ENCODE measurements around the gene GRM6.

The GRM6 gene

DNA sequence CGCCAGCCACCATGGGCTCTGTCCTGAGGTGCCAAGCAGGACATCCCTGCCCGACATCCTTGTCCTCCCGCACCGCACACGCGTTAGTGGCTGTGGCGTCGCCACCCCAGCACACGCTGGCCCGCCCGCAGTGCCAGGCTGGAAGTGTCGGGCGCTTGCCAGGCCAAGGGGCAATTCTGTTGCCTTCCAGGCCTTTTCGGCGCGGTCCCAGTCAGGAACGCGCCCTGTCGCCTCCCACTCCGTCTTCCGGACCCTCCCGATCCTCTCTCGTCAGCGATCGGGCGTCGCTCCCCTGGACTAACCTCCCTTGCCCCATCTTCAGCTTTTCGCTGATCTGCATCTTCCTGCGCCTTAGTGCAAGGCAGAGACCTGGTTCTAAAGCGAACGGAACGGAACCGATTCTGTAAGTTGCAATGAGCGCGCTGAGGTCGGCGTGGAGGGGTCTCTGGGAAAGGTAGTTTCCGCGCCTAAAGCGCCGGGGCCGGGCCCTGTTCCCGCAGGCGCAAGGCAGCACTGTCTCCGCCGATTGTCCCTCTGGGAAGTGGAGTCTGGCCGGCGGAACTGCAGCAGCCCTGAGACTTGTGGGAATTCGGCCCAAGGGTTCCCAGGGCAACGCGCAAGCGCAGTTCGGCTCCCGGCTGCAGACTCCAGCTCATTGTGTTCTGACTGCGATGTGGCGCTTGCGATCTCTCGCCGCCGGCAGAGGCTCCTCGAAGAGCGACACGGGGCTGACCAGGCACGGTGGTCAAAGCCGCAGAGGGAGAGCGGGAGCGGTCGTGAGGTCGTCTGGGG lies 54.4 kb downstream of the GRM6 start, which contains the start of gene ZNF454:
TSS of gene ZNF454 (plus strand) at position 630 of the 792 bp plus-strand sequence. CDS start 1,594 bp downstream, outside the sequence.
- H2BK12ac ChIP-seq (ENCODE audit: low read length) = no peak within 1 kb of the TSS
- peak within 1 kb of the TSS; percentile 33 for H2AFZ ChIP-seq (ENCODE audit: insufficient read depth, low read length, poor library complexity)
- no CpG with 5 or more reads among the region's 69 CpGs for WGBS (ENCODE audit: extremely low coverage, insufficient coverage, insufficient read length)
- H4K8ac ChIP-seq (ENCODE audit: low read depth, low read length) = peak within 1 kb of the TSS; percentile 80
- peak within 1 kb of the TSS; percentile 72 for H3K4me3 ChIP-seq (ENCODE audit: low read depth, low read length)
- no peak within 1 kb of the TSS for H2AK5ac ChIP-seq (ENCODE audit: low read length)
- peak within 1 kb of the TSS; percentile 50 for H4K91ac ChIP-seq (ENCODE audit: low read depth, low read length)
- DNase-seq = peak; percentile 85 to 92
- H3K4me1 ChIP-seq (ENCODE audit: control insufficient read depth in 1 of 2, insufficient read depth in 2 of 2, low read length in 2 of 2) = peaks cover 0 to 5% of the 10 kb centered on the region in 2 experiments
- peaks cover 7% of the 10 kb centered on the region for H3K79me1 ChIP-seq (ENCODE audit: low read length)
- no peak within 1 kb of the TSS for H3K27ac ChIP-seq (ENCODE audit: low read depth, low read length)
- no peaks in the 10 kb centered on the region for H3K27me3 ChIP-seq (ENCODE audit: insufficient read depth, low read length)
- peak within 1 kb of the TSS; percentile 42 for H3K18ac ChIP-seq (ENCODE audit: low read length)
- peaks cover 2% of the 10 kb centered on the region for H3K79me2 ChIP-seq (ENCODE audit: control insufficient read depth, insufficient read depth, low read length, poor library complexity)
- peak within 1 kb of the TSS; percentile 18 for H3K14ac ChIP-seq (ENCODE audit: low read length)
- H3K9ac ChIP-seq (ENCODE audit: low read length) = peak within 1 kb of the TSS; percentile 2
- H3K9me3 ChIP-seq (ENCODE audit: insufficient read depth, low read depth, low read length) = peaks cover 52% of the 10 kb centered on the region
- peak within 1 kb of the TSS; percentile 60 for H3K4me2 ChIP-seq (ENCODE audit: low read length)
- H3K36me3 ChIP-seq (ENCODE audit: control insufficient read depth in 1 of 2, insufficient read depth in 2 of 2, low read length in 2 of 2) = no peaks in the 10 kb centered on the region
- H3K4ac ChIP-seq (ENCODE audit: low read depth, low read length) = no peak within 1 kb of the TSS
- H4K12ac ChIP-seq (ENCODE audit: low read depth, low read length) = peak within 1 kb of the TSS; percentile 39
- no peak within 1 kb of the TSS for H2BK5ac ChIP-seq (ENCODE audit: low read depth, low read length, poor library complexity)
- no peak within 1 kb of the TSS for H3K23ac ChIP-seq (ENCODE audit: low read length)
- no peak within 1 kb of the TSS for H2BK120ac ChIP-seq (ENCODE audit: insufficient read depth, low read length, poor library complexity)

GRCh38 chr5:178931846-178932760 lies 63.0 kb downstream of the GRM6 start:
- no CpG with 5 or more reads among the region's 11 CpGs for WGBS (ENCODE audit: extremely low coverage, insufficient coverage, insufficient read length)

More at GRCh38 chr5:178931846-178932760, 63.0 kb downstream of the GRM6 start:
- H3K4me3 ChIP-seq (ENCODE audit: low read depth, low read length) = no peak overlapping the region
- H4K12ac ChIP-seq (ENCODE audit: low read depth, low read length) = no peak overlapping the region
- no peak overlapping the region for H3K4me2 ChIP-seq (ENCODE audit: low read length)
- no peak overlapping the region for H3K18ac ChIP-seq (ENCODE audit: low read length)
- no peak overlapping the region for H3K14ac ChIP-seq (ENCODE audit: low read length)
- no peaks in the 10 kb centered on the region for H3K79me2 ChIP-seq (ENCODE audit: control insufficient read depth, insufficient read depth, low read length, poor library complexity)
- no peak overlapping the region for H4K8ac ChIP-seq (ENCODE audit: low read depth, low read length)
- no peak overlapping the region for H3K4ac ChIP-seq (ENCODE audit: low read depth, low read length)
- no peak overlapping the region for H2BK120ac ChIP-seq (ENCODE audit: insufficient read depth, low read length, poor library complexity)
- no peak overlapping the region for H3K23ac ChIP-seq (ENCODE audit: low read length)
- no peak overlapping the region for H3K27ac ChIP-seq (ENCODE audit: low read depth, low read length)
- H2BK5ac ChIP-seq (ENCODE audit: low read depth, low read length, poor library complexity) = no peak overlapping the region
- H3K79me1 ChIP-seq (ENCODE audit: low read length) = no peaks in the 10 kb centered on the region
- no peak overlapping the region for H3K9ac ChIP-seq (ENCODE audit: low read length)
- H3K4me1 ChIP-seq (ENCODE audit: control insufficient read depth in 1 of 2, insufficient read depth in 2 of 2, low read length in 2 of 2) = no peaks in the 10 kb centered on the region
- no peak for DNase-seq
- H4K91ac ChIP-seq (ENCODE audit: low read depth, low read length) = no peak overlapping the region
- no peak overlapping the region for H2AFZ ChIP-seq (ENCODE audit: insufficient read depth, low read length, poor library complexity)
- no peak overlapping the region for H2AK5ac ChIP-seq (ENCODE audit: low read length)
- no peaks in the 10 kb centered on the region for H3K36me3 ChIP-seq (ENCODE audit: control insufficient read depth in 1 of 2, insufficient read depth in 2 of 2, low read length in 2 of 2)
- peaks cover 32% of the 10 kb centered on the region for H3K9me3 ChIP-seq (ENCODE audit: insufficient read depth, low read depth, low read length)
- no peaks in the 10 kb centered on the region for H3K27me3 ChIP-seq (ENCODE audit: insufficient read depth, low read length)
- H2BK12ac ChIP-seq (ENCODE audit: low read length) = no peak overlapping the region
